Measurements from ENCODE around the gene MED27.

The MED27 gene

GRCh38 chr9:131959887-131960286 lies 119.8 kb downstream of the MED27 start:
- H3K4me3 ChIP-seq (ENCODE audit: low read depth, low read length), result no peak overlapping the region
- no peak for DNase-seq
- no peaks in the 10 kb centered on the region for H3K27me3 ChIP-seq
- H3K4me1 ChIP-seq, result peaks cover 8% of the 10 kb centered on the region
- H3K36me3 ChIP-seq, result no peaks in the 10 kb centered on the region
- H3K9me3 ChIP-seq, result no peaks in the 10 kb centered on the region; the same call in 1 of the 2 replicates
- no peak for TF ChIP-seq CTCF (IDR thresholded peaks at IDR 0.05; ENCODE audit: low read depth, low read length)

- H3K27me3 ChIP-seq, result no peaks in the 10 kb centered on the region
- no peak for TF ChIP-seq CTCF (IDR thresholded peaks at IDR 0.05; ENCODE audit: low read depth, low read length)
- no peak for DNase-seq
- H3K4me3 ChIP-seq (ENCODE audit: low read depth, low read length), result no peak overlapping the region
- no peaks in the 10 kb centered on the region for H3K36me3 ChIP-seq
- H3K4me1 ChIP-seq, result peaks cover 8% of the 10 kb centered on the region
- no peaks in the 10 kb centered on the region; the same call in 1 of the 2 replicates for H3K9me3 ChIP-seq
Measured at GRCh38 chr9:131959056-131959455, 120.6 kb downstream of the MED27 start.

- Histone ChIP-seq H3K27me3 (no peaks in the 10 kb centered on the region), H3K4me3 (ENCODE audit: low read depth, low read length) (no peak overlapping the region), H3K9me3 (no peaks in the 10 kb centered on the region), H3K4me1 (peaks cover 8% of the 10 kb centered on the region), H3K36me3 (no peaks in the 10 kb centered on the region)
- peak; percentile 69 for TF ChIP-seq CTCF (IDR thresholded peaks at IDR 0.05; ENCODE audit: low read depth, low read length)
- no peak for DNase-seq
Measured at GRCh38 chr9:131954299-131954698, 125.4 kb downstream of the MED27 start.

GRCh38 chr9:131951905-131952304 lies 127.8 kb downstream of the MED27 start:
- H3K4me1 ChIP-seq, result peaks cover 8% of the 10 kb centered on the region
- TF ChIP-seq CTCF (IDR thresholded peaks at IDR 0.05; ENCODE audit: low read depth, low read length), result no peak
- H3K4me3 ChIP-seq (ENCODE audit: low read depth, low read length), result no peak overlapping the region
- peak; percentile 27 for DNase-seq
- no peaks in the 10 kb centered on the region for H3K27me3 ChIP-seq
- H3K36me3 ChIP-seq, result no peaks in the 10 kb centered on the region
- no peaks in the 10 kb centered on the region for H3K9me3 ChIP-seq

GRCh38 chr9:131951155-131951554 lies 128.5 kb downstream of the MED27 start:
- no peaks in the 10 kb centered on the region for H3K36me3 ChIP-seq
- no peak overlapping the region for H3K4me3 ChIP-seq (ENCODE audit: low read depth, low read length)
- no peak for DNase-seq
- H3K27me3 ChIP-seq, result no peaks in the 10 kb centered on the region
- no peaks in the 10 kb centered on the region for H3K9me3 ChIP-seq
- no peak for TF ChIP-seq CTCF (IDR thresholded peaks at IDR 0.05; ENCODE audit: low read depth, low read length)
- H3K4me1 ChIP-seq, result peaks cover 8% of the 10 kb centered on the region

- Histone ChIP-seq H3K4me1 (peaks cover 8% of the 10 kb centered on the region), H3K27me3 (no peaks in the 10 kb centered on the region), H3K36me3 (no peaks in the 10 kb centered on the region), H3K4me3 (ENCODE audit: low read depth, low read length) (no peak overlapping the region), H3K9me3 (no peaks in the 10 kb centered on the region)
- no peak for DNase-seq
- TF ChIP-seq CTCF (IDR thresholded peaks at IDR 0.05; ENCODE audit: low read depth, low read length), result no peak
Measured at GRCh38 chr9:131950487-131950886, 129.2 kb downstream of the MED27 start.

Data from BE2C (cell line).